Loucy (cell line): ENCODE measurements around the gene C1QTNF4.

Experiments used
- CTCF ChIP-seq: fragments of 200-600 bp; sonication (generic); conservative IDR thresholded peaks from 2 replicates; pipeline ENCODE4 v1.5.1; 2014; ENCODE audit warnings: mild to moderate bottlenecking, antibody characterized with exemption, low read length
- EZH2phosphoT487 ChIP-seq: fragments of 200-600 bp; IDR thresholded peaks from 2 replicates; pipeline ENCODE4 v1.6.1; 2018; ENCODE audit warnings: antibody characterized with exemption, mild to moderate bottlenecking, moderate library complexity, borderline replicate concordance

DNA sequence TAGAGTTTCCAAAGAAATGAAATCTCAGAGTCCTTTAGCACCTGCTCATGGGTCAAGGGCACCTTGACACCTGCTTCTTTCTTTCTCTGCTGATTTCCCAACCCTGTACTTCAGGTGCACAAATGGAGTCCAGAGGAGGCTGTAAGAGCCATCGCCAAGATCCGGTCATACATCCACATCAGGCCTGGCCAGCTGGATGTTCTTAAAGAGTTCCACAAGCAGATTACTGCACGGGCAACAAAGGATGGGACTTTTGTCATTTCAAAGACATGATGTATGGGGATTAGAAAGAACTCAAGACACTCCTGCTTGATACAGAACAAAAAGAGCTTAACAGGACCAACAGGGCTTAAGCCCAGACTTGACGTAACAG is 22.9 kb downstream of the C1QTNF4 start:
- no peak for TF ChIP-seq CTCF
- no peak for TF ChIP-seq EZH2phosphoT487
